ENCODE measurements around the gene PIK3R1. TPM values are rescaled to one million over a fixed set of nuclear protein-coding genes. Genes with fewer than 3 reads are reported as not detected.
A peak's percentile ranks its signal among the peaks of the same experiment; 100 is the strongest.

Gene PIK3R1
- total RNA-seq, result 10 to 100 TPM; 71.6 to 81.2 TPM

DNA sequence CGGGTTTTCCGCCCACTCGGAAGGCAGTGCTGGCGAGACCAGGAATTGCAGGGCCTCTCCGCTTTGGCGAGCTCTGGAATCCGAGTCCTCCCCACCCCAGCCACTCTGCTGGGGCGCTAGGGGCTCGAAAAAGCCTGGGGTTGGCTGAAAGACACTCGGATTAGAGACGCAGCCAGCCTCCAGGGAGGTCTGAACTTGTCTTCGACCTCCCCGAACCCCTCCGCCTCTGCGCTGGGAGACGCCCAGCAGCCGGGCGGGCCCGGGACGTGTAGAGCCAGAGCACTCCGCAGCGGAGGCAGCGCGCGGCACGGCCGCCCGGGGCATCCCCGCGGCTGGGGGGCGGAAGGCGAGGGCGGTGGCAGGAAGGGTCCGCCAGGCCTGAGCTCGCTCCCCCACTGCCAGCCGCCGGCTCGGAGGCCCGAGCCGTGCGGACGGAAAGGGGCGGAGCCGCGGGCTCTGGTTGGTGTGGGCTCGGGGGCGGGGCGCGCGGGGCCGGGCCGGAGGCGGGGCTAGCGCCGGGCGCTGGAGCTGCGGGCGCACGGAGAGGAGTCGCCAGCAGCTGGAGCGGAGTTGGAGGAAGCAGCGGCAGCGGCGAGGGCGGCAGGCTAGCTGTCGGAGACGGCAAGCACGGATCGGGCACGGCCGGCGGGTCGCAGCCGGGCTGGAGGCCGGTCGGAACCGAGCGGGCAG, at the start of gene PIK3R1:
Gene PIK3R1 (plus strand): TSS at position 549 of the 690 bp plus-strand sequence. CDS start 10,920 bp downstream, outside the sequence.
- peak within 1 kb of the TSS; percentile 67 to 86 for H3K4me3 ChIP-seq
- intact Hi-C loops (cut with DNase I), result loop anchor here (2.0 to 10.0 kb wide), 3 partner anchors 37 to 521 kb away; no protein-coding TSS in a partner anchor
- no peaks in the 10 kb centered on the region for H3K9me3 ChIP-seq
- peak; percentile 95 for TF ChIP-seq POLR2A (IDR thresholded peaks at IDR 0.05)
- TF ChIP-seq POLR2AphosphoS5 (IDR thresholded peaks at IDR 0.05), result peak; percentile 51
- peak in 3 of 4 experiments; percentile 31 to 63 (median 52) for TF ChIP-seq CTCF (IDR thresholded peaks at IDR 0.05)
- no peaks in the 10 kb centered on the region for H3K27me3 ChIP-seq (replicated peaks; ENCODE audit: insufficient read depth)
- 0% methylated on average over 34 of the region's 78 CpGs for WGBS
- no peaks in the 10 kb centered on the region for H3K36me3 ChIP-seq
- H3K4me1 ChIP-seq (replicated peaks), result no peaks in the 10 kb centered on the region
- H3K27ac ChIP-seq, result peak within 1 kb of the TSS; percentile 95 to 96
- DNase-seq (ENCODE audit: low spot score), result peak; percentile 96

DNA sequence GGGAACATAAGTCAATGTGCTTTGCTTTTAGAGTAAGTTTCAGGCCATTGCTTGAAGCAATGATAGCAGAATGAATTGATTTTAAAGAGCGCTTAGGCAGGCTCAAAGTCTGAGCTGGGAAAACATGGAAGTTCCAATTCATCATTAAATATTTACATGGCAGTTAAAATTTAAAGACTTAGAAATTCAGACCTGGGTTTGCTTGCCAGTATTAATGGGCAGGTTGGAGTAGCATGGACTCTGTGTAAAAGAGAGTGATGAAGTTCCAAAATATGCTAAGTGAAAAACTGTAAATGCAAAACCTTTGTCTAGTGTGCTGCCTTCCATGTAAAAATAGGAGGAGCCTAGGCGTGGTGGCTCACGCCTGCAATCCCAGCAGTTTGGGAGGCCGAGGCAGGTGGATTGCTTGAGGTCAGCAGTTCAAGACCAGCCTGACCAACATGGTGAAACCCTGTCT, 48.3 kb upstream of the PIK3R1 start:
- no peak overlapping the region for H3K4me3 ChIP-seq
- no peak overlapping the region for H3K27ac ChIP-seq
- H3K9me3 ChIP-seq, result no peaks in the 10 kb centered on the region
- H3K36me3 ChIP-seq, result no peaks in the 10 kb centered on the region
- no peak for DNase-seq (ENCODE audit: low spot score)
- WGBS, result 86% methylated on average over 4 of the region's 4 CpGs
- H3K4me1 ChIP-seq (replicated peaks), result no peaks in the 10 kb centered on the region
- H3K27me3 ChIP-seq (replicated peaks; ENCODE audit: insufficient read depth), result no peaks in the 10 kb centered on the region
- TF ChIP-seq CTCF (IDR thresholded peaks at IDR 0.05) (no peak), POLR2A (IDR thresholded peaks at IDR 0.05) (no peak), POLR2AphosphoS5 (IDR thresholded peaks at IDR 0.05) (peak; percentile 35)
- intact Hi-C loops (cut with DNase I), result no loop called here

GRCh38 chr5:68169903-68170302, 45.7 kb upstream of the PIK3R1 start:
- intact Hi-C loops (cut with DNase I), result loop anchor here (2.0 to 10.0 kb wide), 2 partner anchors 45 to 475 kb away; partner anchors contain the start of gene PIK3R1
- no peak for TF ChIP-seq CTCF (IDR thresholded peaks at IDR 0.05)
- no peak for TF ChIP-seq POLR2AphosphoS5 (IDR thresholded peaks at IDR 0.05)
- TF ChIP-seq POLR2A (IDR thresholded peaks at IDR 0.05), result no peak
- H3K27me3 ChIP-seq (replicated peaks; ENCODE audit: insufficient read depth), result no peaks in the 10 kb centered on the region
- peak overlapping the region in 1 of 2 donors; percentile 64 for H3K27ac ChIP-seq
- no peak for DNase-seq (ENCODE audit: low spot score)
- no peaks in the 10 kb centered on the region for H3K9me3 ChIP-seq
- no peak overlapping the region for H3K4me3 ChIP-seq
- 41% methylated on average over 1 of the region's 1 CpG for WGBS
- H3K4me1 ChIP-seq (replicated peaks), result no peaks in the 10 kb centered on the region
- H3K36me3 ChIP-seq, result no peaks in the 10 kb centered on the region

DNA sequence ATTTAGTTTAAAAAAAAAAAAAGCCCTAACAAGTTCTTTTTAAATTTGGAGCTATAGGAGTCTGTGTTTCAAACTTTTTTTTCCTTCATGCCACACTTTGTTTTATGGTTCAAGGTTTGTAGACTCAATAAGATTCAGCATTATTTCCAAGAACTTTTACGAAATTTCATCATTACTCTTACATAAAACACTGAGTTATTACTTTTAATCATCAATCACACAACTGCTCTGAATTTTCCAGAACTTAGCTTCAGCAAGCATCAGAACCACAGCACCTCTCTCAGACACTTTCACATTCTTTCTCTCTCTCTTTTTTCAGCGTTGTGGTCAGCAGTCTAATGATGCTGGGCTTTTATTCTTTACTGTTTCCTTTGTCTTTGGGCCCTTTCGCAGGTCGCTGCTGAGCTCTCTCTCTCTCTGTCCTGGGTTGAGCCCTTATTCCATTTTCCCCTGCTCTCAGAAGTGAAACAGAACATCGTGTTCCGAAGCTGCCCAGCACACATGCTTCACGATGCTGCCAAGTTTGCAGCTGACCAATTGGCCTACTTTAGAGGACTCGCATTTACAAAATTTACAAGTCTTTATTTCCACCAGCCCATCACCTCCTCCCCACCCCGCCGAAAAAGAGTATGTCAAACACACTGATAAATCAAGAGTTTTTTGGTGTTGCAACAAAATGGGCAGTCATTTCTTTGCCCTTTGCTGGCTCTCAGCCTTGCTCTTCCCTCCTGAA, 44.6 kb upstream of the PIK3R1 start:
- peak; percentile 55 for DNase-seq (ENCODE audit: low spot score)
- TF ChIP-seq POLR2AphosphoS5 (IDR thresholded peaks at IDR 0.05), result peak; percentile 87
- TF ChIP-seq POLR2A (IDR thresholded peaks at IDR 0.05), result no peak
- intact Hi-C loops (cut with DNase I), result loop anchor here (2.0 to 10.0 kb wide), 2 partner anchors 44 to 476 kb away; partner anchors contain the start of gene PIK3R1
- Histone ChIP-seq H3K27ac (peak overlapping the region; percentile 50 to 64), H3K27me3 (replicated peaks; ENCODE audit: insufficient read depth) (no peaks in the 10 kb centered on the region), H3K4me3 (no peak overlapping the region), H3K9me3 (no peaks in the 10 kb centered on the region), H3K36me3 (no peaks in the 10 kb centered on the region), H3K4me1 (replicated peaks) (no peaks in the 10 kb centered on the region)
- 35% methylated on average over 10 of the region's 10 CpGs for WGBS

DNA sequence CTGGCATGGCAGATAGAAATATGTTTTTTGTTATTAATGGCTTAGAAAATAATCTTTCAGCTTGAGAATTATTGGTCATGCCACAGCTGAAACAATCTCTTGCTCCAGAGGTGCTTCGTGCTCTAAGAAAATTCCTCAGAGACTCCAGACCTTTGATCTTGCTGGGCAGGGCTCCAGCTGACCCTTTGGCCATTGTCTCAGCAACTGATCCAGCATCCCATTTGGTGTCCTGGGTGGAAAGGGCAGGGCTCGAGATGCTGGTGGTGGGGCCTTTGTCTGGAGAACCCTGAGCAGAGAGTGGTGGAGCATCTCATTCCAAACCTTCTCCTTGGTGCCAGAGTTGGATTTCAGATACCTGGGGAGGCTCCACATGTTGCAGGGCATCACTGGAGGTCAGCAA, 43.2 kb upstream of the PIK3R1 start:
- no peak for DNase-seq (ENCODE audit: low spot score)
- no peak overlapping the region for H3K4me3 ChIP-seq
- no peaks in the 10 kb centered on the region for H3K36me3 ChIP-seq
- intact Hi-C loops (cut with DNase I), result loop anchor here (10.0 kb wide), 1 partner anchor 478 kb away; no protein-coding TSS in a partner anchor
- H3K9me3 ChIP-seq, result no peaks in the 10 kb centered on the region
- no peaks in the 10 kb centered on the region for H3K27me3 ChIP-seq (replicated peaks; ENCODE audit: insufficient read depth)
- H3K4me1 ChIP-seq (replicated peaks), result no peaks in the 10 kb centered on the region
- H3K27ac ChIP-seq, result no peak overlapping the region
- TF ChIP-seq CTCF (IDR thresholded peaks at IDR 0.05) (no peak), POLR2A (IDR thresholded peaks at IDR 0.05) (no peak), POLR2AphosphoS5 (IDR thresholded peaks at IDR 0.05) (no peak)
- WGBS, result 67% methylated on average over 2 of the region's 2 CpGs

Data from prostate gland (tissue), 2 donors.